Measurements from ENCODE around the gene TNNI2.

DNA sequence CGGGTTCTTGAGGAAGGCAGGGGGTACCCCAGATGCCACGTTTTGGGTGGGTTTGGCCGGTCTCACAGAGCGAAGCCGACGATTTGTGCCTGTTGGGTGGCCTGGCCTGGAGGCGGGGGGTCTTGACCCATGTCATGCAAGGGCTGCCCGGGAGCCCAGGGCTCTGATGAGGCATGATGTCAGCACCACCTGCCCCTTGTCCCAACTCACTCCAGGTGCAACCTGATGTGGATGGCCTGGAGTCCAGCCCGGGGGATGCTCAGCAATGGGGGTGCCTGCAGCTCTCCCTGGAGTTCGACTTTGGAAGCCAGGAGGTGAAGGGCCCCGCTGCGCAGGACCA lies 3.1 kb upstream of the TNNI2 start:
- TF ChIP-seq, protein P1, sequence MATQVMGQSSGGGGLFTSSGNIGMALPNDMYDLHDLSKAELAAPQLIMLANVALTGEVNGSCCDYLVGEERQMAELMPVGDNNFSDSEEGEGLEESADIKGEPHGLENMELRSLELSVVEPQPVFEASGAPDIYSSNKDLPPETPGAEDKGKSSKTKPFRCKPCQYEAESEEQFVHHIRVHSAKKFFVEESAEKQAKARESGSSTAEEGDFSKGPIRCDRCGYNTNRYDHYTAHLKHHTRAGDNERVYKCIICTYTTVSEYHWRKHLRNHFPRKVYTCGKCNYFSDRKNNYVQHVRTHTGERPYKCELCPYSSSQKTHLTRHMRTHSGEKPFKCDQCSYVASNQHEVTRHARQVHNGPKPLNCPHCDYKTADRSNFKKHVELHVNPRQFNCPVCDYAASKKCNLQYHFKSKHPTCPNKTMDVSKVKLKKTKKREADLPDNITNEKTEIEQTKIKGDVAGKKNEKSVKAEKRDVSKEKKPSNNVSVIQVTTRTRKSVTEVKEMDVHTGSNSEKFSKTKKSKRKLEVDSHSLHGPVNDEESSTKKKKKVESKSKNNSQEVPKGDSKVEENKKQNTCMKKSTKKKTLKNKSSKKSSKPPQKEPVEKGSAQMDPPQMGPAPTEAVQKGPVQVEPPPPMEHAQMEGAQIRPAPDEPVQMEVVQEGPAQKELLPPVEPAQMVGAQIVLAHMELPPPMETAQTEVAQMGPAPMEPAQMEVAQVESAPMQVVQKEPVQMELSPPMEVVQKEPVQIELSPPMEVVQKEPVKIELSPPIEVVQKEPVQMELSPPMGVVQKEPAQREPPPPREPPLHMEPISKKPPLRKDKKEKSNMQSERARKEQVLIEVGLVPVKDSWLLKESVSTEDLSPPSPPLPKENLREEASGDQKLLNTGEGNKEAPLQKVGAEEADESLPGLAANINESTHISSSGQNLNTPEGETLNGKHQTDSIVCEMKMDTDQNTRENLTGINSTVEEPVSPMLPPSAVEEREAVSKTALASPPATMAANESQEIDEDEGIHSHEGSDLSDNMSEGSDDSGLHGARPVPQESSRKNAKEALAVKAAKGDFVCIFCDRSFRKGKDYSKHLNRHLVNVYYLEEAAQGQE (IDR thresholded peaks at IDR 0.05; ENCODE audit: insufficient read depth in 1 of 2, low read depth in 2 of 2, low read length in 1 of 2), result no peak
- TF ChIP-seq, protein P2, sequence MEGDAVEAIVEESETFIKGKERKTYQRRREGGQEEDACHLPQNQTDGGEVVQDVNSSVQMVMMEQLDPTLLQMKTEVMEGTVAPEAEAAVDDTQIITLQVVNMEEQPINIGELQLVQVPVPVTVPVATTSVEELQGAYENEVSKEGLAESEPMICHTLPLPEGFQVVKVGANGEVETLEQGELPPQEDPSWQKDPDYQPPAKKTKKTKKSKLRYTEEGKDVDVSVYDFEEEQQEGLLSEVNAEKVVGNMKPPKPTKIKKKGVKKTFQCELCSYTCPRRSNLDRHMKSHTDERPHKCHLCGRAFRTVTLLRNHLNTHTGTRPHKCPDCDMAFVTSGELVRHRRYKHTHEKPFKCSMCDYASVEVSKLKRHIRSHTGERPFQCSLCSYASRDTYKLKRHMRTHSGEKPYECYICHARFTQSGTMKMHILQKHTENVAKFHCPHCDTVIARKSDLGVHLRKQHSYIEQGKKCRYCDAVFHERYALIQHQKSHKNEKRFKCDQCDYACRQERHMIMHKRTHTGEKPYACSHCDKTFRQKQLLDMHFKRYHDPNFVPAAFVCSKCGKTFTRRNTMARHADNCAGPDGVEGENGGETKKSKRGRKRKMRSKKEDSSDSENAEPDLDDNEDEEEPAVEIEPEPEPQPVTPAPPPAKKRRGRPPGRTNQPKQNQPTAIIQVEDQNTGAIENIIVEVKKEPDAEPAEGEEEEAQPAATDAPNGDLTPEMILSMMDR (IDR thresholded peaks at IDR 0.05), result no peak
- no peak for TF ChIP-seq POLR2AphosphoS5 (IDR thresholded peaks at IDR 0.05; ENCODE audit: low read depth, low read length)
- no peak for TF ChIP-seq SIN3A (IDR thresholded peaks at IDR 0.05; ENCODE audit: borderline replicate concordance, insufficient read depth, low read depth, low read length)
